ENCODE measurements around the gene RAP2B. TPM values are rescaled to one million over a fixed set of nuclear protein-coding genes. Genes with fewer than 3 reads are reported as not detected.

The RAP2B gene
- total RNA-seq, 4 donors from 2014 or later, result 8.9 to 11.0 (median 10.1) TPM

GRCh38 chr3:153173758-153174516 lies 11.9 kb downstream of the RAP2B start:
- H3K9me3 ChIP-seq, result peaks cover 3% of the 10 kb centered on the region
- 75 to 76% methylated on average over 6 of the region's 6 CpGs for WGBS, 2 donors
- DNase-seq, result no peak
- no peaks in the 10 kb centered on the region for H3K4me1 ChIP-seq
- TF ChIP-seq POLR2A (IDR thresholded peaks at IDR 0.05), result no peak
- TF ChIP-seq, protein P1, sequence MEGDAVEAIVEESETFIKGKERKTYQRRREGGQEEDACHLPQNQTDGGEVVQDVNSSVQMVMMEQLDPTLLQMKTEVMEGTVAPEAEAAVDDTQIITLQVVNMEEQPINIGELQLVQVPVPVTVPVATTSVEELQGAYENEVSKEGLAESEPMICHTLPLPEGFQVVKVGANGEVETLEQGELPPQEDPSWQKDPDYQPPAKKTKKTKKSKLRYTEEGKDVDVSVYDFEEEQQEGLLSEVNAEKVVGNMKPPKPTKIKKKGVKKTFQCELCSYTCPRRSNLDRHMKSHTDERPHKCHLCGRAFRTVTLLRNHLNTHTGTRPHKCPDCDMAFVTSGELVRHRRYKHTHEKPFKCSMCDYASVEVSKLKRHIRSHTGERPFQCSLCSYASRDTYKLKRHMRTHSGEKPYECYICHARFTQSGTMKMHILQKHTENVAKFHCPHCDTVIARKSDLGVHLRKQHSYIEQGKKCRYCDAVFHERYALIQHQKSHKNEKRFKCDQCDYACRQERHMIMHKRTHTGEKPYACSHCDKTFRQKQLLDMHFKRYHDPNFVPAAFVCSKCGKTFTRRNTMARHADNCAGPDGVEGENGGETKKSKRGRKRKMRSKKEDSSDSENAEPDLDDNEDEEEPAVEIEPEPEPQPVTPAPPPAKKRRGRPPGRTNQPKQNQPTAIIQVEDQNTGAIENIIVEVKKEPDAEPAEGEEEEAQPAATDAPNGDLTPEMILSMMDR (IDR thresholded peaks at IDR 0.05), result no peak
- H3K27ac ChIP-seq, result no peak overlapping the region
- H3K36me3 ChIP-seq, result no peaks in the 10 kb centered on the region
- no peaks in the 10 kb centered on the region for H3K27me3 ChIP-seq
- intact Hi-C loops (cut with DNase I), result no loop called here
- no peak overlapping the region for H3K4me3 ChIP-seq (replicated peaks in 1 of 3)

- Histone ChIP-seq H3K36me3 (no peaks in the 10 kb centered on the region), H3K27me3 (no peaks in the 10 kb centered on the region), H3K27ac (no peak overlapping the region), H3K9me3 (peaks cover 3% of the 10 kb centered on the region), H3K4me3 (replicated peaks in 1 of 3) (no peak overlapping the region), H3K4me1 (no peaks in the 10 kb centered on the region)
- 98 to 99% methylated on average over 3 of the region's 3 CpGs for WGBS, 2 donors
- no peak for DNase-seq
- intact Hi-C loops (cut with DNase I), result no loop called here
- TF ChIP-seq, protein P1 (IDR thresholded peaks at IDR 0.05), result no peak
- TF ChIP-seq POLR2A (IDR thresholded peaks at IDR 0.05), result no peak
Observed at GRCh38 chr3:153176197-153176596, 14.2 kb downstream of the RAP2B start.

GRCh38 chr3:153180860-153181372 lies 18.9 kb downstream of the RAP2B start:
- Histone ChIP-seq H3K4me1 (no peaks in the 10 kb centered on the region), H3K27ac (no peak overlapping the region), H3K27me3 (no peaks in the 10 kb centered on the region), H3K36me3 (no peaks in the 10 kb centered on the region), H3K9me3 (peaks cover 3% of the 10 kb centered on the region), H3K4me3 (replicated peaks in 1 of 3) (no peak overlapping the region)
- no peak for DNase-seq
- intact Hi-C loops (cut with DNase I), result no loop called here
- TF ChIP-seq POLR2A (IDR thresholded peaks at IDR 0.05), result no peak
- TF ChIP-seq, protein P1 (IDR thresholded peaks at IDR 0.05), result no peak
- 100% methylated on average over 1 of the region's 1 CpG for WGBS, 2 donors

DNA sequence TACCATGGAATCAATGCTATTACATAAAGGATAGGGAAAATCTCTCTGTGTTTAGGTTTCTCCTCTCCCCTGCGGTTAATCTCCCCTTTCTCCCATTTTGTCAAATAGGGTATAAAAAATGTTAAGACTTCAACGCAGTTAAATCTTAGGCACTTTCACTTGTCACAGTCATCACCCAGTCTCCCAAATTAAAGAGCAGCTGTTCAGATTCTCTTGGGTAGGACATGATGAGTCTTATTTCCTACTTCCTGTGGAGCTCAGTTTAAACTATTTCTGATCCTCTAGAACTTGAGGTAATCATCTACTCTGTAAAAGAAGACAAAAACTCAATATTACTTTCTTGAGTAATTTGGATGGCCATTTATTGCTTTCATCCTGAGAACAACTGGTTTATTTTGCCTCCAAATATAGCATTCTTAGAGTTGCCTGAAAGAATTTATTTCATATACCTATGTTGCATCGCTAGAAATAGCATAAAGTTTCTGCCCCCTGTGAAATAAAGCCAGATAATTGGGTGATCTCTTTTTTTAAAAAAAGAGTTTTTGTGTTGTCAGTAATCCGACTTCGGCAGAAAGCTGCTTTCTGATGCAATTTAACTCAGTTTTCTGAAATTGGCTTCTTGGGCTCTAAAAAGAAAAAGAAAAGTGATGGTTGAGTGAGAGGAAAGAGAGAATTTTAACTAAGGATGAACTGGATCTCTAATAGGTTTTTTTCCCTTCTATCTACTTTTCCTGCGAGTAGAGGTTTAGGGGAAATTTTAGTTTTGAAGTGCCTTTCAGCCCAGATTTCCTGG lies 20.7 kb downstream of the RAP2B start:
- intact Hi-C loops (cut with DNase I), result no loop called here
- Histone ChIP-seq H3K4me3 (replicated peaks in 1 of 3) (no peak overlapping the region), H3K4me1 (no peaks in the 10 kb centered on the region)

More for the DNA sequence above, 20.7 kb downstream of the RAP2B start:
- TF ChIP-seq POLR2A (IDR thresholded peaks at IDR 0.05), result no peak
- TF ChIP-seq, protein P1 (IDR thresholded peaks at IDR 0.05), result no peak
- no peak for DNase-seq
- Histone ChIP-seq H3K36me3 (no peaks in the 10 kb centered on the region), H3K9me3 (no peaks in the 10 kb centered on the region), H3K27me3 (no peaks in the 10 kb centered on the region), H3K27ac (no peak overlapping the region)
- WGBS, 2 donors, result 90 to 92% methylated on average over 6 of the region's 6 CpGs

Measured in thyroid gland (tissue), 4 donors.